KOPT-K1 (cell line): ENCODE results near the gene CKAP5.

ENCODE experiments used
- H3K27ac ChIP-seq: fragments of 200-600 bp; sonication (generic); 2 replicates; pipeline ENCODE4 v1.5.1; 2016; ENCODE audit warnings: antibody characterized with exemption, mild to moderate bottlenecking, low read depth, low read length; ENCODE audit not compliant: poor library complexity, severe bottlenecking
- H3K36me3 ChIP-seq: fragments of 200-600 bp; sonication (generic); 2 replicates; pipeline ENCODE4 v1.5.1; 2017; ENCODE audit warnings: antibody characterized with exemption, mild to moderate bottlenecking, low read length, moderate library complexity; ENCODE audit not compliant: insufficient read depth
- H3K9me3 ChIP-seq: fragments of 200-600 bp; sonication (generic); 2 replicates; pipeline ENCODE4 v1.5.1; 2017; ENCODE audit warnings: antibody characterized with exemption, low read length, mild to moderate bottlenecking; ENCODE audit not compliant: insufficient read depth, poor library complexity, severe bottlenecking

Gene CKAP5

DNA sequence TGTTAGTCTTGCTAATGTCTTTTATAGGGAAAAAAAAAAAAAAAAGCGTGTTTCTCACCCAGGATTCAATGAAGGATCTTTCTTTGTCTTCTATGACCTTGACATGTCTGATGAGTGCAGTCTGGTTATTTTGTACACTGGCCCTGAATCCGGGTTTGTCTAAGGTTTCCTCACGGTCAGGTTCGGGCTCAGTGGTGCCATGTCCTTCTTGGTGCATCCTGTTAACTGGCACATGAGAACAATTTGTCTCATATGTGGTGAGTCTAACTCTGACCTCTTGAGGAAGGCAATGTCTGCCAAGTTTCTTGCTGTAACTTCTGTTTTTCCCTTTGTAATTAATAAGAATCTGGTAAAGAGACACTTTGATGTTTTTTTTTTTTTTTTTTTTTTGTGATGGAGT, 114.5 kb downstream of the CKAP5 start:
- no peaks in the 10 kb centered on the region for H3K36me3 ChIP-seq
- no peaks in the 10 kb centered on the region for H3K9me3 ChIP-seq
- no peak overlapping the region for H3K27ac ChIP-seq

GRCh38 chr11:46729110-46730027, 116.7 kb downstream of the CKAP5 start:
- Histone ChIP-seq H3K36me3 (no peaks in the 10 kb centered on the region), H3K27ac (no peak overlapping the region), H3K9me3 (no peaks in the 10 kb centered on the region)

- Histone ChIP-seq H3K27ac (no peak overlapping the region), H3K36me3 (no peaks in the 10 kb centered on the region), H3K9me3 (no peaks in the 10 kb centered on the region)
Observed at GRCh38 chr11:46728659-46729040, 117.4 kb downstream of the CKAP5 start.

- H3K9me3 ChIP-seq: no peaks in the 10 kb centered on the region
- H3K27ac ChIP-seq: no peak overlapping the region
- no peaks in the 10 kb centered on the region for H3K36me3 ChIP-seq
Observed at GRCh38 chr11:46727952-46728658, 118.0 kb downstream of the CKAP5 start.

DNA sequence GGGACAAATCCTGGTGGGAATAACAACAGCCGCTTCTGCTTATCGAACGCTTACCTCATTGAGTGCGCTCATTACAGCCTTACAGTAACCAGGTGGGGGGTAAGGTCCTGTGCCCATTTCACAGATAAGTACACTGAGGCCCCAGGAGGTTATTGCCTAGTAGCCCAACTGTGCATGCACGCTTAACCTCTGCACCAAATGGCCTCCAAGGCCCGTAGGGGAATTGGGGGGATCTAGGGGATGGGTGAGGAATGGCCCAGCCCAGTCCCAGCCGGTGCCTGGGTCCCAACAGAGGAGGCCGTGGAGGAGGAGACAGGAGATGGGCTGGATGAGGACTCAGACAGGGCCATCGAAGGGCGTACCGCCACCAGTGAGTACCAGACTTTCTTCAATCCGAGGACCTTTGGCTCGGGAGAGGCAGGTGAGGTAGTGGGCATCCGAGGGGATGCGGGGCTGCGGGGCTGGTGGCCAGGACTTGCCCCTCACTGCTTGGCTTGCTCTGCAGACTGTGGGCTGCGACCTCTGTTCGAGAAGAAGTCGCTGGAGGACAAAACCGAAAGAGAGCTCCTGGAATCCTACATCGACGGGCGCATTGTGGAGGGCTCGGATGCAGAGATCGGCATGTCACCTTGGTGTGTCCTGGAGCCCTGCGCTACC, 119.7 kb downstream of the CKAP5 start:
- Histone ChIP-seq H3K9me3 (no peaks in the 10 kb centered on the region), H3K36me3 (no peaks in the 10 kb centered on the region), H3K27ac (no peak overlapping the region)

DNA sequence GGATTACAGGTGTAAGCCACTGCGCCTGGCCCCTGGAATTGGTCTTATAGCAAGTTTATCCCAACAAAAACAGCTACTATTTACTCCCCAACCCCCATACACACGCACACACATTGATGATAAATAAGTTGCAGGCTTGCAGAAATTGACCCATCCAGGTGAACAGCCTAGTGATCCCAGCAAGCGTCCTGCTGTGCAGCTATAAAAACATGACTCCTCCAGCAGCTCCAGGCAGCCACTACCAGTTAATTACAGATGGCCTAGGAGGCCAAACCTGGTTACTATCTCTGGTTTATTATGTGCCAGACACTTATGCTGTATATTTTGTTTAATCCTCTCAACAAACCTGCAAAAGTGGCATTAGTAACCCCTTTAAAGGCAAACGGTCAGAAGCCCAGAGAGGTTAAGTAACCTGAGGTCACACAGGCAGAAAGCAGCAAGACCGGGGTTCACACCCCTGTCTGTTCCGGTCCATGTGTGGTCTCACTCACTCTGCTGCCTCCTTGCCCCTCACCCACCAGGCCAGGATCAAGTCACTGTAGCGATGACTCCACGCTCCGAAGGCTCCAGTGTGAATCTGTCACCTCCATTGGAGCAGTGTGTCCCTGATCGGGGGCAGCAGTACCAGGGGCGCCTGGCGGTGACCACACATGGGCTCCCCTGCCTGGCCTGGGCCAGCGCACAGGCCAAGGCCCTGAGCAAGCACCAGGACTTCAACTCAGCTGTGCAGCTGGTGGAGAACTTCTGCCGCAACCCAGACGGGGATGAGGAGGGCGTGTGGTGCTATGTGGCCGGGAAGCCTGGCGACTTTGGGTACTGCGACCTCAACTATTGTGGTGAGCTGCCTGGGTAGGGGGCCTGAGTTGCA, 120.5 kb downstream of the CKAP5 start:
- H3K27ac ChIP-seq: no peak overlapping the region
- H3K36me3 ChIP-seq: no peaks in the 10 kb centered on the region
- no peaks in the 10 kb centered on the region for H3K9me3 ChIP-seq

- Histone ChIP-seq H3K27ac (no peak overlapping the region), H3K36me3 (no peaks in the 10 kb centered on the region), H3K9me3 (no peaks in the 10 kb centered on the region)
Observed at GRCh38 chr11:46724088-46724487, 122.0 kb downstream of the CKAP5 start.

DNA sequence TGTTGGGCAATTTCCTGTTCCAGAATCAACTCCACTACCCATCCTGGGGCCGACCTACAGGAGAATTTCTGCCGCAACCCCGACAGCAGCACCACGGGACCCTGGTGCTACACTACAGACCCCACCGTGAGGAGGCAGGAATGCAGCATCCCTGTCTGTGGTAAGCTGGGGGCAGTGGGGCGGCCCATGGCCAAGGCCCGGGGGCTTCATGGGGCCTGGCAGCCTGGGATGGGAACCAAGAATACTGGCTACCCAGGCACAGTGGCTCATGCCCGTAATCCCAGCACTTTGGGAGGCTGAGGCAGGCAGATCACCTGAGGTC, 122.8 kb downstream of the CKAP5 start:
- no peaks in the 10 kb centered on the region for H3K36me3 ChIP-seq
- no peak overlapping the region for H3K27ac ChIP-seq
- H3K9me3 ChIP-seq: no peaks in the 10 kb centered on the region

GRCh38 chr11:46722566-46723358, 123.3 kb downstream of the CKAP5 start:
- Histone ChIP-seq H3K9me3 (no peaks in the 10 kb centered on the region), H3K27ac (no peak overlapping the region), H3K36me3 (no peaks in the 10 kb centered on the region)

GRCh38 chr11:46721286-46721685, 124.8 kb downstream of the CKAP5 start:
- no peak overlapping the region for H3K27ac ChIP-seq
- no peaks in the 10 kb centered on the region for H3K36me3 ChIP-seq

GRCh38 chr11:46719543-46720218, 126.4 kb downstream of the CKAP5 start:
- H3K27ac ChIP-seq: no peak overlapping the region
- H3K36me3 ChIP-seq: no peaks in the 10 kb centered on the region
- no peaks in the 10 kb centered on the region for H3K9me3 ChIP-seq

More at GRCh38 chr11:46721286-46721685, 124.8 kb downstream of the CKAP5 start:
- no peaks in the 10 kb centered on the region for H3K9me3 ChIP-seq

GRCh38 chr11:46719048-46719542, 127.0 kb downstream of the CKAP5 start, which contains the start of gene F2:
Gene F2 (plus strand): TSS chr11:46719213. CDS start chr11:46719236, 23 bp downstream.
- no peaks in the 10 kb centered on the region for H3K9me3 ChIP-seq
- H3K27ac ChIP-seq: no peak within 1 kb of the TSS

DNA sequence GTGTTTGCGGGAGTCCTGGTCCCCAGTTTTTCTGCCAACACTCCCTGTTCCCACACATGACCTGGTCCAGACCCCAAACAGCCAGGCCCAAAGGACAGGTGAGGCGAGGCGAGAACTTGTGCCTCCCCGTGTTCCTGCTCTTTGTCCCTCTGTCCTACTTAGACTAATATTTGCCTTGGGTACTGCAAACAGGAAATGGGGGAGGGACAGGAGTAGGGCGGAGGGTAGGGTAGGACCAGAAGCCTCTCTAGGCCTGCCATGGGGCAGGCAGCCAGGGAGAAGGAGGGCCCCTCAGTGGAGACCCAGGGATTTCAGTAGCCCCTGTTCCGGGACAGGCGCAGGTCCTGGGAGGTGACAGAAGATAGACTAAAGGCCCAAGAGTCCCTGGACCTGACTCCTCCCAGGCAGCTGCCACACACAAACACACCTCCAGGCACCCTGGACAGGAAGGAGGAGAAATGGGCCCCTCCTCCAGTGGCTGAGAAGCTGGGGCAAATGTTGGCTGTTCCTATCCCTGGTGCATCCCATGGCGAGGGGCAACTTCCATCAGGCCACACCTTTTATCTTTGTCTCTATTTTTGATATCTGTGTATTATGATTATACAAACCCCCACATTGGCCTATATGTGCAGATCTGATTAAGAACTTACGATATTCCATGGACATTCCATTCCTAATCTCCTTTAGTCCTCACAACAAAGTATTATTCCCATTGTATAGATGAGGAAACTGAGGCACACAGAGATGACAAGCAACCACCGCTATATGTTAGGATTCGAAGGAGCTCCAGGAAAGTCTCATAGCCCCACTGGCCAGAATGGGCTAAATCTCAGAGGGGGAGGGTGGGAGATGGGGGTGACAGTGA, 127.7 kb downstream of the CKAP5 start:
- H3K27ac ChIP-seq: no peak overlapping the region
- H3K36me3 ChIP-seq: no peaks in the 10 kb centered on the region
- no peaks in the 10 kb centered on the region for H3K9me3 ChIP-seq

More at GRCh38 chr11:46719048-46719542, 127.0 kb downstream of the CKAP5 start, which contains the start of gene F2:
- no peaks in the 10 kb centered on the region for H3K36me3 ChIP-seq
